ENCODE results near the gene ADPRS.

The ADPRS gene

GRCh38 chr1:36088577-36089392 is at the start of gene ADPRS:
ADPRS (plus strand) TSS chr1:36088892; CDS start chr1:36088905, 13 bp downstream.
- DNase-seq = peak; percentile 71

- no peak for DNase-seq
These were observed 48.5 kb upstream of the ADPRS start for GRCh38 chr1:36040238-36040637.

GRCh38 chr1:36051821-36052220 is 36.9 kb upstream of the ADPRS start:
- DNase-seq = no peak

- DNase-seq = no peak
These were observed 34.7 kb upstream of the ADPRS start for GRCh38 chr1:36053978-36054377.

GRCh38 chr1:36055706-36056105 is 33.0 kb upstream of the ADPRS start:
- DNase-seq = no peak

- no peak for DNase-seq
These were observed 26.4 kb upstream of the ADPRS start for GRCh38 chr1:36062315-36062714.

DNA sequence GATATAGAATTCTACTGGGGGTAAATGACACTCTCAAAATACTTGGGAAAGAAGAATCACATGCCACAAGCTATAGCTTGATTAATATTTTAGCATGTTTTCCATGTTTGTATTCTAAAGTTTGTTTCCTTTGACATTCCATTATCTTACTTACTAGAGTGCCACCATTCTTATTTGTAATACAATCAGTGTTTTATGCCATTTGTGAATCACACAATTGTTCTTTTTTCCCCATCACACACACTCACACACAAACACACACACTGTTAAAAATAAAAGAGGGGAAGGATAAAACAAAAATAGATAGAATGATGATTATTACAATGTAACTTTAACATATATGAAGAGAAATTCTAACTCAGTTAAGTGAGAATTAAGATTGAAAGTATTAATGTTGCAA is 20.8 kb upstream of the ADPRS start:
- no peak for DNase-seq

GRCh38 chr1:36068866-36069265 is 19.8 kb upstream of the ADPRS start:
- DNase-seq = no peak

GRCh38 chr1:36070349-36070748 is 18.3 kb upstream of the ADPRS start:
- no peak for DNase-seq

DNA sequence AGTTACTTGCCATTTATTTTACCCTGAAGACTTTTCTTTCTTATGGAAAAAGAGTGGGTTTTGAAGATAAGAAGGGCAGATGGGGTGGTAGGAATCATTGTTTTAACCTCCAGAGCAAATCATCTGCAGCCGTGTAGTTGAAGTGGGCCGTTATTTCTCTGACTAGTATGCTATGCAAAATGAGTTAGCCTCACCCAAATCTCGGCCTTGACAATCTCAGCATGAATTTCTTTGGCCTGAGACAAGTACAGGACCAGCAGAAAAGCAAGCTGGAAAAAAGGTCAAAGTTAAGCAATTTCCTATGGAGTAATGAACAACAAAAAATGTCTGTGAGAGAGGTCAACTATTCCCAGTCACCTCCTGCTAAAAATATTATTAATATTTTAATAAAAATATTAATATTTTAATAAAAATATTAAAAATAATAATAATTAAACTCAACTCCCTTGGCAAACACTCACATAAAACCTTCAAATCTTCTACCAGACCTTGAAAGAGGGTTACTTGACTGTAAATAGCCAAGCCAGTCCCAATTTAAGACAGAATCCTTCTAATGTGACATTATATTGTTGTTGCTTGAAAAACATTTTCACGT is 11.6 kb upstream of the ADPRS start:
- DNase-seq = no peak

DNA sequence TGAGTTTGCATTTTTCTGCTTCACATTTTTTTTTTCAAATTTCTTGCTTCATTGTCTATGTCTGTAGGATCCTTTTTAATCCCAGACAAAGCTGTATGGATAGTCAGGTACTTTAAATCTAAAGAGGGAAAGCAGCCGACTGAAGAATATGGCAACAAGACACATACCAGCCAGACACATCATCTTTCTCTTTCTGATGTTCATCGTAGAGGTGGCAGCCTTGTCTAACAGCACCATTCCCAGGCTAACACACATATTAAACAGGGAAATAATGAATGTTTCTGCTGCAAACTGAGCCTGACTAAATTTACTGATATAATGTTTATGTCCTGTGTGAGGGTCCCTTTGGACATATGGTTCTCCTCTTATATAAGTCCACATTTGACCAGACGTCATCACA is 8.5 kb upstream of the ADPRS start:
- DNase-seq = no peak

DNA sequence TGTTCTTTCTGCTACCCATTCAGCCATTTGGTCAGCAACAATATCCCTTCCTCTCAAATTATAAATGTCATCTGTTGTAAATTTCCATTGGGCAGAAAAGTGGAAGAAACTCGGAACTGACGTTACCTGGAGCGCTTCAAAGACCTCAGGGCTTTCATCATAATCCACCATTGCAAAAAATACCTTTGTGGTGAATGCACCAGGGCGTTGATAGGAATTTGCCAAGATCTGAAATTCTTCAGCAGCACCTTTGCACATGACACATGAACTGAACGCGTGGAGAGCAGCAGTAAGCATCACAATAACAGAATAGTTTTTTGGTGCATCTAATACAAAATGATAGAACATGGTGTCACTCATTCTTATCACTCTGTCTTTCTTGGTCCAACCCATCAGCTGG is 7.9 kb upstream of the ADPRS start:
- no peak for DNase-seq

DNA sequence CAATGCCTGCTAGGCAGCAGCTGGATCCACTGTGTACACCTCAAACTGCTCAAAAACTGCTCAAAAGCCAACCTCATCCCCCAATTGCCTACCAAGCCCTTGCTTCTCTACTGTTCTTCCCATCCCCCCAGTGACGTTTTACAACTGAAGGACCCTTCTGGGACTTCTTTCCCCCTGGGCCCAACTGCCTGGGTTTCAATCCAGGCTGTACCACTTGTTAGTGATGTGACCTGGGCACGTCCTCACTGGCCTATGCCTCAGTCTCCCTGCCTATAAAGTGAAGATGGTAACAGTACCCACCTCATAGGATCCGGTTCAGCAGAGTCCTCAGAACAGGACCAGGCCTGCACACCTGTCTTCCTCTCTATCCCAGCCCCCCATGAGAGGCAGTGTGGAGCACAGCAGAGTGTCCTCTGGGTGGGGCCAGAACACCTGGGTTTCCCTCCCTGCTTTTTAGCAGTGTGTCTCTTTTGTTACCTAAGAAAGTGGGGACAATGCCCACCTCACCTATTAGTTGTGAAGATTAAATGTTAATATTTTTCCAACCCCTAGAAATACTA is 6.7 kb upstream of the ADPRS start:
- no peak for DNase-seq

- DNase-seq = no peak
These were observed 5.5 kb upstream of the ADPRS start for GRCh38 chr1:36083219-36083618.

- DNase-seq = no peak
These were observed 4.8 kb upstream of the ADPRS start, which contains the start of gene TEKT2 for GRCh38 chr1:36083635-36084496. TEKT2 (plus strand) TSS chr1:36084094; CDS start chr1:36084922, 828 bp downstream.

DNA sequence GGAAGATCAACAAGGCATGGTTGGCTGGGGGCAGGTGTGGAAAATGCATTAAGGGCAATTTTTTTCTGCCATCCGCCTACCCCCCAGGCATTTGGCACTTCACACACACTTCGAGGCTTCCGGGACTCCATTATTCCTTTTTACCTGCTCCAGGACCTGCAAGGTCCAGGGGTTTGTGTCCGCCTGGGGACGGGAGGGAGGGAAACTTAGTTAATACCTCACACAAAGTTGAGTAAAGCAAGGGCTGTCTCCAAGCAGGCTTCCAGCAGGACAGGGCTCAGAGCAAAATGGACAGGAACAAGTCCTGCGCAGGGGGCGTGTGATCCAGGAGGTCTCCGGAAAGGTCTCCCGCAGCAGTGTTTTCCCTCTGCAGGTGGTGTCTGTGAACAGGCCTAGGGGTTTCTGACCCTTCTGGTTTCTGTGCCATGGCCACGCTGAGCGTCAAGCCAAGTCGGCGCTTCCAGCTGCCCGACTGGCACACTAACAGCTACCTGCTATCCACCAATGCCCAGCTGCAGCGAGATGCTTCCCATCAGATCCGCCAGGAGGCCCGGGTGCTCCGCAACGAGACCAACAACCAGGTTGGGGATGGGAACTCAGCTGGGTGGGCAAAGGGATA is 4.1 kb upstream of the ADPRS start:
- no peak for DNase-seq

DNA sequence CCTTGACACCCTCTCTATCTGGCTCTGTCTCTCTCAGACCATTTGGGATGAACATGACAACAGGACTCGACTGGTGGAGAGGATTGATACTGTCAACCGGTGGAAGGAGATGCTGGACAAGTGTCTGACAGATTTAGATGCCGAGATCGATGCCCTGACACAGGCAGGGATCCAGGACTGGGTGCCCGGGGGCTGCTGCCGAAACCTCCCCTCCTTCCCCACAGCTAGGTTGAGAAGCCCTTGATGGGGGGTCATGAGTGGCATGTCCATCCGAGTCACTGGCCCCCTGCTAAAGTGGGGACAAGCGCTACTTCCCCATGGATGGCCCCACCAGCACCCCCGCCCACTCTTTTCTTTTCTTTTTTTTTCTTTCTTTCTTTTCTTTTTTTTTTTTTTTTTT is 3.6 kb upstream of the ADPRS start:
- DNase-seq = no peak

- no peak for DNase-seq
These were observed 2.8 kb upstream of the ADPRS start for GRCh38 chr1:36085686-36086526.

DNA sequence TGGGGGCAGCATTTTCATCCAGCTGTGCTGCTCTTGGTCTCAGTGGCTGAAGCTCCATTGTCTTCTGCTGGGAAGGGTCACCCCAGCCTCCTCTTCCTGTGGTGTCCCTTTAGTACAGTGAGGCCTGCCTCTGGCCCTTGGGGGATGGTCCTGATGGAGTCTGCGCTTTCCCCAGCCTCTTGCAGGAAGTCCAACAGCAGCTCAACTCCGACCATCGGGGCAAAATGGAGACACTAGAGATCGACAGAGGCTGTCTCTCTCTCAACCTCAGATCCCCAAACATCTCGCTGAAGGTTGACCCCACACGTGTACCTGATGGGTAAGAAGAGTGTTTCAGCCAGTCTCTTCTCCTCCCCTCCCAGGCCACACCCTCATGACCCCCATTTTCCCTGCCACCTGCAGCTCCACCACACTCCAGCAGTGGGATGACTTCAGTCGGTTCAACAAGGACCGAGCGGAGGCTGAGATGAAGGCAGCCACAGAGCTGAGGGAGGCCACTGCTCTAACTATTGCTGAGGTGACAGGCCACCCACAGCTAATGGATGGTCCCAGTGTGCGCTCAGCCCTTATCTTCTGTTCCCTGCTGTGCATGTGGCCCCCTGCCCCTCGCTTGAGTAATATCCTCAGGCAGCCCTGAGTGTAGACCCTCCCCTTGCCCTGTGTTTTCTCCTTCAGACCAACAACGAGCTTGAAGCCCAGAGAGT is 2.0 kb upstream of the ADPRS start:
- no peak for DNase-seq

- DNase-seq = no peak
These were observed 1.2 kb upstream of the ADPRS start for GRCh38 chr1:36087233-36088123.

All from DMS 273 treated with DMSO at 0.1 percent for 48 hours (cell line).